Epithelial cell of proximal tubule (primary cell): ENCODE data around the gene USP4. TPM values are rescaled to one million over a fixed set of nuclear protein-coding genes. Genes with fewer than 3 reads are reported as not detected.
A peak's percentile ranks its signal among the peaks of the same experiment; 100 is the strongest.

Source experiments
- DNase-seq: peaks from one replicate; pipeline ENCODE4 v3.0.0-alpha.2; 2011; ENCODE audit warnings: low read depth
- H3K4me3 ChIP-seq: 2 replicates; pipeline ENCODE4 v1.5.1; 2011; ENCODE audit warnings: low read depth, mild to moderate bottlenecking, low read length
- CTCF ChIP-seq: conservative IDR thresholded peaks from 2 replicates; pipeline ENCODE4 v1.5.1; 2012; ENCODE audit warnings: low read depth, mild to moderate bottlenecking, low read length
- total RNA-seq: library from RNA; depleted of rRNA; stranded (reverse); fragments of >200 nt; gene quantifications from 2 replicates; pipeline ENCODE4 v1.2.3, GENCODE V29; 2015

USP4 gene
- total RNA-seq, 1 donor from 2014 or later: 8.7 TPM

GRCh38 chr3:49265661-49266386 is 74.0 kb downstream of the USP4 start:
- TF ChIP-seq CTCF: no peak
- H3K4me3 ChIP-seq: no peak overlapping the region
- DNase-seq: no peak

- no peak for TF ChIP-seq CTCF
- no peak for DNase-seq
- no peak overlapping the region for H3K4me3 ChIP-seq
Observed at GRCh38 chr3:49263159-49263889, 76.5 kb downstream of the USP4 start.

- DNase-seq: peak; percentile 70
- H3K4me3 ChIP-seq: no peak overlapping the region
- no peak for TF ChIP-seq CTCF
Observed at GRCh38 chr3:49260806-49261324, 79.0 kb downstream of the USP4 start.

GRCh38 chr3:49257187-49257586 is 82.7 kb downstream of the USP4 start:
- no peak overlapping the region for H3K4me3 ChIP-seq
- no peak for TF ChIP-seq CTCF
- no peak for DNase-seq

- no peak for TF ChIP-seq CTCF
- no peak overlapping the region for H3K4me3 ChIP-seq
- no peak for DNase-seq
Observed at GRCh38 chr3:49255718-49256511, 83.9 kb downstream of the USP4 start.

GRCh38 chr3:49255112-49255511 is 84.7 kb downstream of the USP4 start:
- no peak overlapping the region for H3K4me3 ChIP-seq
- no peak for TF ChIP-seq CTCF
- DNase-seq: no peak
